K562 (cell line): ENCODE results near the gene MYO1E. TPM values are rescaled to one million over a fixed set of nuclear protein-coding genes. Genes with fewer than 3 reads are reported as not detected.
A peak's percentile ranks its signal among the peaks of the same experiment; 100 is the strongest.

Source experiments
- ARID1B ChIP-seq: fragments of 450-650 bp; IDR thresholded peaks from 2 replicates; pipeline ENCODE4 v1.6.1; 2016; ENCODE audit warnings: antibody characterized with exemption, mild to moderate bottlenecking, inconsistent platforms
- ASH1L ChIP-seq: fragments of 450-650 bp; IDR thresholded peaks from 2 replicates; pipeline ENCODE4 v1.6.1; 2018; ENCODE audit warnings: borderline replicate concordance, mild to moderate bottlenecking, low read depth; ENCODE audit not compliant: partially characterized antibody
- EP400 ChIP-seq: fragments of 450-650 bp; IDR thresholded peaks from 2 replicates; pipeline ENCODE4 v1.6.1; 2017; ENCODE audit warnings: antibody characterized with exemption, mild to moderate bottlenecking, moderate library complexity
- FOXA1 ChIP-seq: fragments of 450-650 bp; IDR thresholded peaks from 2 replicates; pipeline ENCODE4 v1.6.1; 2016; ENCODE audit warnings: mild to moderate bottlenecking, borderline replicate concordance
- HDAC8 ChIP-seq: fragments of 450-650 bp; IDR thresholded peaks from 2 replicates; pipeline ENCODE4 v1.6.1; 2016; ENCODE audit warnings: mild to moderate bottlenecking, missing genetic modification characterization, moderate library complexity, missing compliant biosample characterization
- HLTF ChIP-seq: fragments of 450-650 bp; IDR thresholded peaks from 2 replicates; pipeline ENCODE4 v1.6.1; 2016
- KHSRP ChIP-seq: fragments of 450-650 bp; IDR thresholded peaks from 2 replicates; pipeline ENCODE4 v1.6.1; 2017
- PPARD ChIP-seq: fragments of 250-450 bp; sonication (Bioruptor Pico); IDR thresholded peaks from 2 replicates; pipeline ENCODE4 v1.8.0; 2022; ENCODE audit warnings: inconsistent platforms, mild to moderate bottlenecking, moderate library complexity
- SAP30 ChIP-seq: fragments of 200-600 bp; sonication (generic); IDR thresholded peaks from 2 replicates; pipeline ENCODE4 v1.6.1; 2012; ENCODE audit warnings: borderline replicate concordance, low read depth, mild to moderate bottlenecking, moderate library complexity, low read length, control low read depth, inconsistent platforms; ENCODE audit not compliant: insufficient read depth, poor library complexity, severe bottlenecking
- SIN3B ChIP-seq: fragments of 450-650 bp; IDR thresholded peaks from 2 replicates; pipeline ENCODE4 v1.6.1; 2017; ENCODE audit warnings: low read depth, mild to moderate bottlenecking, moderate library complexity
- TEAD2 ChIP-seq: fragments of 450-650 bp; IDR thresholded peaks from 2 replicates; pipeline ENCODE4 v1.6.1; 2016; ENCODE audit warnings: missing genetic modification characterization, control low read depth, missing compliant biosample characterization
- USF1 ChIP-seq: sonication (generic); formaldehyde crosslinking; IDR thresholded peaks from 2 replicates; pipeline ENCODE4 v1.9.0; 2022; ENCODE audit warnings: mild to moderate bottlenecking, missing genetic modification reagents
- ZNF143 ChIP-seq: sonication (generic); formaldehyde crosslinking; IDR thresholded peaks from 2 replicates; pipeline ENCODE4 v1.9.0; 2022; ENCODE audit warnings: mild to moderate bottlenecking, missing genetic modification reagents
- ZNF263 ChIP-seq: sonication (generic); formaldehyde crosslinking; IDR thresholded peaks from 2 replicates; pipeline ENCODE4 v1.8.0; 2022; ENCODE audit warnings: mild to moderate bottlenecking, missing genetic modification reagents, borderline replicate concordance
- ZNF431 ChIP-seq: sonication (generic); formaldehyde crosslinking; IDR thresholded peaks from 2 replicates; pipeline ENCODE4 v1.8.0; 2022; ENCODE audit warnings: mild to moderate bottlenecking, missing genetic modification reagents
- polyA plus RNA-seq, 8 experiments: library from polyadenylated mRNA; depleted of rRNA in 4 of 8; stranded (reverse) in 5 of 8; unstranded in 3 of 8; fragments of >200 nt; fragmentation: Nextera tagmentation in 2 of 8; fragmentation: Illumina TruSeq in 1 of 8; extraction: Ambion mirVana in 2 of 8; extraction: Trizol in 1 of 8; gene quantifications; 2 replicates each; pipeline versions ENCODE4 v1.2.1 to v1.2.3, GENCODE V29; 2011 to 2014; ENCODE audit warnings: inconsistent platforms in 1 of 8, missing spikeins in 1 of 8
- total RNA-seq, 7 experiments: library from RNA; depleted of rRNA in 6 of 7; stranded (reverse); fragments of >200 nt in 6 of 7; fragmentation: Illumina TruSeq in 2 of 7; extraction: Trizol in 2 of 7; gene quantifications; 2 replicates each; pipeline versions ENCODE4 v1.2.1 to v1.2.3, GENCODE V29; 2011 to 2021; ENCODE audit warnings: low replicate concordance in 1 of 7
- TF ChIP-seq, protein P1 (sequence below), 2 experiments: fragments of 450-650 bp; formaldehyde crosslinking in 1 of 2; IDR thresholded peaks; 2 replicates each; pipeline versions ENCODE4 v1.4.0 to v1.6.1; 2014 to 2020; ENCODE audit warnings: mild to moderate bottlenecking in 2 of 2, borderline replicate concordance in 1 of 2, low read depth in 1 of 2
- TF ChIP-seq, protein P2 (sequence below): fragments of 200-800 bp; sonication (Bioruptor generic); IDR thresholded peaks from 2 replicates; pipeline ENCODE4 v1.6.1; 2017; ENCODE audit warnings: missing genetic modification characterization, missing compliant biosample characterization

MYO1E gene
- total and polyA plus RNA-seq, 9 of the 15 experiments (the other 6 are each of a cell fraction or from before 2014, with no cell fraction given): under 0.01 to 0.44 (median 0.01) TPM; not detected in 6

DNA sequence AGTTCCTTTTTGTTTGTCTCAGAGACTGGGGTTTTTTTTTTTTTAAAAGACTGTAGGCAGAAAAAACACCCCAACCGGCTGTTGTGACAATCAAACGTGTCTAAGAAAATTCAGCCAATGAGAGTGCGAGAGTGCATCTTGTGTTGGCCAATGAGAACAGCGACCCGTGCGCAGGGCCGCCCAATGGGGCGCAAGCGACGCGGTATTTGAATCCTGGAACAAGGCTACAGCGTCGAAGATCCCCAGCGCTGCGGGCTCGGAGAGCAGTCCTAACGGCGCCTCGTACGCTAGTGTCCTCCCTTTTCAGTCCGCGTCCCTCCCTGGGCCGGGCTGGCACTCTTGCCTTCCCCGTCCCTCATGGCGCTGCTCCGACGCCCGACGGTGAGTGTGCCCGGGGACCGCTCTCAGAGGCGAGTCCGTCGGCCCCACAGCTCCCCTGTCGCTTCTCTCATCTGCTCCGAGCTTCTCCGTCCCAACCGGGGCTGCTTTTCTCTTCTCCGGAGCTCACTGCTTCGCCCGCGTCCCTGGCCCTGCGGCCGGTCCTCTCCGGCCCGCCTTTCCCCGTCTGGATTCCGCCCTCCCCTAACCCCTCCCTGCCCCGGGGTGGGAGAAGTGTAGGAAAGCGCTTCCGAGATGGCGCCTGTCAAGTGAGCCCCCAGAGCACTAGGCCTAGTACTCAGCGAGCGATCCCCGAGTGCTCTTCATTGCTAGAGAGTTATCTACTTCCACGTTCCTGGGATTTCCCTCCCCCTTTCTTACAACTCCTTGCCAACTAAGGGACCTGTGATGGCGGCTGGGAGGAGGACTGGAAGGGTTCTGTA is 267.5 kb downstream of the MYO1E start, which contains the start of gene CCNB2 (continued):
- TF ChIP-seq, protein P1, sequence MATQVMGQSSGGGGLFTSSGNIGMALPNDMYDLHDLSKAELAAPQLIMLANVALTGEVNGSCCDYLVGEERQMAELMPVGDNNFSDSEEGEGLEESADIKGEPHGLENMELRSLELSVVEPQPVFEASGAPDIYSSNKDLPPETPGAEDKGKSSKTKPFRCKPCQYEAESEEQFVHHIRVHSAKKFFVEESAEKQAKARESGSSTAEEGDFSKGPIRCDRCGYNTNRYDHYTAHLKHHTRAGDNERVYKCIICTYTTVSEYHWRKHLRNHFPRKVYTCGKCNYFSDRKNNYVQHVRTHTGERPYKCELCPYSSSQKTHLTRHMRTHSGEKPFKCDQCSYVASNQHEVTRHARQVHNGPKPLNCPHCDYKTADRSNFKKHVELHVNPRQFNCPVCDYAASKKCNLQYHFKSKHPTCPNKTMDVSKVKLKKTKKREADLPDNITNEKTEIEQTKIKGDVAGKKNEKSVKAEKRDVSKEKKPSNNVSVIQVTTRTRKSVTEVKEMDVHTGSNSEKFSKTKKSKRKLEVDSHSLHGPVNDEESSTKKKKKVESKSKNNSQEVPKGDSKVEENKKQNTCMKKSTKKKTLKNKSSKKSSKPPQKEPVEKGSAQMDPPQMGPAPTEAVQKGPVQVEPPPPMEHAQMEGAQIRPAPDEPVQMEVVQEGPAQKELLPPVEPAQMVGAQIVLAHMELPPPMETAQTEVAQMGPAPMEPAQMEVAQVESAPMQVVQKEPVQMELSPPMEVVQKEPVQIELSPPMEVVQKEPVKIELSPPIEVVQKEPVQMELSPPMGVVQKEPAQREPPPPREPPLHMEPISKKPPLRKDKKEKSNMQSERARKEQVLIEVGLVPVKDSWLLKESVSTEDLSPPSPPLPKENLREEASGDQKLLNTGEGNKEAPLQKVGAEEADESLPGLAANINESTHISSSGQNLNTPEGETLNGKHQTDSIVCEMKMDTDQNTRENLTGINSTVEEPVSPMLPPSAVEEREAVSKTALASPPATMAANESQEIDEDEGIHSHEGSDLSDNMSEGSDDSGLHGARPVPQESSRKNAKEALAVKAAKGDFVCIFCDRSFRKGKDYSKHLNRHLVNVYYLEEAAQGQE (IDR thresholded peaks at IDR 0.05; ENCODE audit: borderline replicate concordance): no peak
- TF ChIP-seq, protein P1 (CRISPR knock-in tag; IDR thresholded peaks at IDR 0.05; ENCODE audit: low read depth): peak; percentile 59; the same call in 1 of the 2 replicates
- TF ChIP-seq TEAD2 (tag) (no peak), PPARD (no peak), ZNF263 (peak; percentile 43; the same call in 1 of the 2 replicates), ARID1B (0 out of 2 replicates have a peak, but pooled peaks have one; percentile 11), HDAC8 (tag) (peak; percentile 65; the same call in 1 of the 2 replicates), EP400 (peak; percentile 96), SIN3B (peak; percentile 58; the same call in 1 of the 2 replicates), FOXA1 (no peak), ZNF143 (CRISPR knock-in tag) (no peak), USF1 (CRISPR knock-in tag) (peak; percentile 81), SAP30 (peak; percentile 99), ASH1L (peak; percentile 89), KHSRP (no peak), HLTF (0 out of 2 replicates have a peak, but pooled peaks have one; percentile 60), ZNF431 (CRISPR knock-in tag) (0 out of 2 replicates have a peak, but pooled peaks have one; percentile 43)
- TF ChIP-seq, protein P2, sequence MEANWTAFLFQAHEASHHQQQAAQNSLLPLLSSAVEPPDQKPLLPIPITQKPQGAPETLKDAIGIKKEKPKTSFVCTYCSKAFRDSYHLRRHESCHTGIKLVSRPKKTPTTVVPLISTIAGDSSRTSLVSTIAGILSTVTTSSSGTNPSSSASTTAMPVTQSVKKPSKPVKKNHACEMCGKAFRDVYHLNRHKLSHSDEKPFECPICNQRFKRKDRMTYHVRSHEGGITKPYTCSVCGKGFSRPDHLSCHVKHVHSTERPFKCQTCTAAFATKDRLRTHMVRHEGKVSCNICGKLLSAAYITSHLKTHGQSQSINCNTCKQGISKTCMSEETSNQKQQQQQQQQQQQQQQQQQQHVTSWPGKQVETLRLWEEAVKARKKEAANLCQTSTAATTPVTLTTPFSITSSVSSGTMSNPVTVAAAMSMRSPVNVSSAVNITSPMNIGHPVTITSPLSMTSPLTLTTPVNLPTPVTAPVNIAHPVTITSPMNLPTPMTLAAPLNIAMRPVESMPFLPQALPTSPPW (CRISPR knock-in tag): peak; percentile 59
